Measurements from ENCODE around the gene TNFRSF13B. TPM values are rescaled to one million over a fixed set of nuclear protein-coding genes. Genes with fewer than 3 reads are reported as not detected.

The TNFRSF13B gene
- not detected in 5 replicates for total RNA-seq (2022; extraction: Qiagen RNA extraction; ENCODE audit: low read depth)

GRCh38 chr17:16971458-16972338, at the start of gene TNFRSF13B:
TNFRSF13B (minus strand) TSS chr17:16972118; CDS start chr17:16972075, 43 bp downstream.

Other genes with a start within 250 kb of the TNFRSF13B start
- gene MPRIP, start 70.3 kb upstream of the TNFRSF13B start, total RNA-seq (2022; extraction: Qiagen RNA extraction; ENCODE audit: low read depth), result 249 to 460 TPM (median 420 TPM) in 5 replicates
- gene PLD6, start 234.2 kb upstream of the TNFRSF13B start, total RNA-seq (2022; extraction: Qiagen RNA extraction; ENCODE audit: low read depth), result 6.6 to 8.5 TPM (median 7.1 TPM) in 5 replicates